Ascending aorta (tissue), 2 donors: Measurements from ENCODE around the gene PDCL2. TPM values are rescaled to one million over a fixed set of nuclear protein-coding genes. Genes with fewer than 3 reads are reported as not detected.

Experiments used
- DNase-seq, 2 donors: peaks; one replicate each; pipeline ENCODE4 v3.0.0-alpha.2; 2019; ENCODE audit warnings: low spot score in 2 of 2
- H3K27ac ChIP-seq, 2 donors: fragments of 200-600 bp; sonication (generic); one replicate each; pipeline ENCODE4 v1.5.1; 2016 to 2017; ENCODE audit warnings: mild to moderate bottlenecking in 1 of 2
- H3K27me3 ChIP-seq: fragments of 200-600 bp; sonication (generic); one replicate; pipeline ENCODE4 v1.5.1; 2017
- H3K36me3 ChIP-seq, 2 donors: fragments of 200-600 bp; sonication (generic); one replicate each; pipeline ENCODE4 v1.5.1; 2016
- H3K4me1 ChIP-seq, 2 donors: fragments of 200-600 bp; sonication (generic); one replicate each; pipeline ENCODE4 v1.5.1; 2016 to 2017; ENCODE audit warnings: mild to moderate bottlenecking in 1 of 2
- H3K4me3 ChIP-seq, 2 donors: fragments of 200-600 bp; sonication (generic); one replicate each; pipeline ENCODE4 v1.5.1; 2016 to 2017; ENCODE audit warnings: mild to moderate bottlenecking in 1 of 2
- H3K9me3 ChIP-seq, 2 donors: fragments of 200-600 bp; sonication (generic); one replicate each; pipeline ENCODE4 v1.5.1; 2016
- CTCF ChIP-seq, 3 experiments: fragments of 200-600 bp in 2 of 3; fragments of 450-650 bp in 1 of 3; sonication (generic) in 2 of 3; IDR thresholded peaks; one replicate each; pipeline ENCODE4 v1.5.1; 2016 to 2019; ENCODE audit warnings: antibody characterized with exemption in 3 of 3, mild to moderate bottlenecking in 1 of 3, moderate library complexity in 1 of 3
- intact Hi-C: fragments of 100-400 bp; cut with DNase I; formaldehyde crosslinking; loops from one replicate; pipeline ENCODE4 v1.15.1; 2023
- total RNA-seq: library from RNA; depleted of rRNA; stranded (reverse); fragments of >200 nt; gene quantifications from one replicate; pipeline ENCODE4 v1.1.0, GENCODE V29; 2016

The PDCL2 gene
- total RNA-seq, 1 donor from 2014 or later, result not detected

GRCh38 chr4:55545151-55545550 lies 46.9 kb downstream of the PDCL2 start:
- Histone ChIP-seq H3K36me3 (no peaks in the 10 kb centered on the region), H3K27ac (peak overlapping the region; percentile 96 to 97), H3K4me1 (peaks cover 0 to 18% of the 10 kb centered on the region in 2 donors), H3K4me3 (peak overlapping the region; percentile 87 to 91), H3K9me3 (no peaks in the 10 kb centered on the region), H3K27me3 (no peaks in the 10 kb centered on the region)
- DNase-seq, result no peak
- no peak for TF ChIP-seq CTCF (IDR thresholded peaks at IDR 0.05)
- intact Hi-C loops, result loop anchor here (5.0 kb wide), 2 partner anchors 402 to 763 kb away; partner anchors contain the start of gene CEP135

- Histone ChIP-seq H3K36me3 (no peaks in the 10 kb centered on the region), H3K27me3 (no peaks in the 10 kb centered on the region), H3K9me3 (no peaks in the 10 kb centered on the region), H3K27ac (no peak overlapping the region), H3K4me3 (no peak overlapping the region), H3K4me1 (peaks cover 0 to 18% of the 10 kb centered on the region in 2 donors)
- TF ChIP-seq CTCF (IDR thresholded peaks at IDR 0.05), result no peak
- DNase-seq, result no peak
- intact Hi-C loops, result no loop called here
Observed at GRCh38 chr4:55543858-55544257, 48.2 kb downstream of the PDCL2 start.

- Histone ChIP-seq H3K4me3 (no peak overlapping the region), H3K36me3 (no peaks in the 10 kb centered on the region), H3K27ac (no peak overlapping the region), H3K27me3 (no peaks in the 10 kb centered on the region), H3K9me3 (no peaks in the 10 kb centered on the region), H3K4me1 (peaks cover 0 to 12% of the 10 kb centered on the region in 2 donors)
- intact Hi-C loops, result no loop called here
- no peak for DNase-seq
- no peak for TF ChIP-seq CTCF (IDR thresholded peaks at IDR 0.05)
Observed at GRCh38 chr4:55540271-55540670, 51.8 kb downstream of the PDCL2 start.

GRCh38 chr4:55539658-55540057 lies 52.4 kb downstream of the PDCL2 start:
- H3K9me3 ChIP-seq, result no peaks in the 10 kb centered on the region
- TF ChIP-seq CTCF (IDR thresholded peaks at IDR 0.05), result no peak
- no peak overlapping the region for H3K27ac ChIP-seq
- H3K4me1 ChIP-seq, result peaks cover 0 to 9% of the 10 kb centered on the region in 2 donors
- DNase-seq, result no peak
- H3K36me3 ChIP-seq, result no peaks in the 10 kb centered on the region
- no peak overlapping the region for H3K4me3 ChIP-seq
- intact Hi-C loops, result no loop called here
- no peaks in the 10 kb centered on the region for H3K27me3 ChIP-seq

GRCh38 chr4:55538531-55538930 lies 53.5 kb downstream of the PDCL2 start:
- TF ChIP-seq CTCF (IDR thresholded peaks at IDR 0.05), result no peak
- Histone ChIP-seq H3K36me3 (no peaks in the 10 kb centered on the region), H3K27me3 (no peaks in the 10 kb centered on the region), H3K27ac (no peak overlapping the region), H3K9me3 (no peaks in the 10 kb centered on the region), H3K4me1 (peaks cover 0 to 3% of the 10 kb centered on the region in 2 donors), H3K4me3 (no peak overlapping the region)
- DNase-seq, result no peak
- intact Hi-C loops, result no loop called here

- intact Hi-C loops, result no loop called here
Observed at GRCh38 chr4:55534306-55534705, 57.7 kb downstream of the PDCL2 start.

More at GRCh38 chr4:55534306-55534705, 57.7 kb downstream of the PDCL2 start:
- H3K9me3 ChIP-seq, result peaks cover 3 to 26% of the 10 kb centered on the region in 2 donors
- H3K4me1 ChIP-seq, result no peaks in the 10 kb centered on the region
- H3K27ac ChIP-seq, result no peak overlapping the region
- no peak for DNase-seq
- TF ChIP-seq CTCF (IDR thresholded peaks at IDR 0.05), result no peak
- H3K36me3 ChIP-seq, result no peaks in the 10 kb centered on the region
- H3K4me3 ChIP-seq, result no peak overlapping the region
- H3K27me3 ChIP-seq, result no peaks in the 10 kb centered on the region
